IMR-90 (cell line): ENCODE results near the gene CCP110. TPM values are rescaled to one million over a fixed set of nuclear protein-coding genes. Genes with fewer than 3 reads are reported as not detected.

Experiments used
- ATAC-seq: fragments of 200-7000 bp; cut with Tn5 transposase; 2 replicates; pipeline ENCODE4 v1.9.1; 2020; ENCODE audit warnings: low read depth, mild to moderate bottlenecking, moderate library complexity
- BruUV-seq: library from RNA; stranded (reverse); fragments of 400-500 nt; replicated peaks from 2 replicates; lab custom pipeline; 2021; lab: Mats Ljungman, UMichigan
- CTCF ChIA-PET: fragments of 300-600 bp; formaldehyde crosslinking; extraction: SDS; loops from one replicate; lab custom pipeline; 2021; ENCODE audit warnings: antibody characterized with exemption; lab: Yijun Ruan, JAX
- POLR2A ChIA-PET: fragments of 300-600 bp; sonication (Branson Sonifier 250); formaldehyde crosslinking; loops from one replicate; lab custom pipeline; 2022; ENCODE audit warnings: antibody characterized with exemption; ENCODE audit not compliant: unreplicated experiment; lab: Charles Lee
- DNase-seq: peaks from one replicate; pipeline ENCODE4 v3.0.0; 2013
- H2AFZ ChIP-seq: replicated peaks from 2 replicates; pipeline ENCODE3; 2013; ENCODE audit warnings: low read length, mild to moderate bottlenecking; ENCODE audit not compliant: poor library complexity
- H2AK5ac ChIP-seq: 2 replicates; pipeline ENCODE4 v1.6.1; 2013; ENCODE audit warnings: low read depth, low read length, inconsistent platforms
- H2AK9ac ChIP-seq: replicated peaks from 2 replicates; pipeline ENCODE3; 2013; ENCODE audit warnings: mild to moderate bottlenecking, low read depth, low read length, moderate library complexity; ENCODE audit not compliant: poor library complexity
- H2BK120ac ChIP-seq: 2 replicates; pipeline ENCODE4 v1.6.1; 2013; ENCODE audit warnings: low read depth, low read length, inconsistent platforms
- H2BK15ac ChIP-seq: 3 replicates; pipeline ENCODE4 v1.6.1; 2013; ENCODE audit warnings: low read depth, low read length, inconsistent platforms
- H2BK20ac ChIP-seq: 2 replicates; pipeline ENCODE4 v1.6.1; 2013; ENCODE audit warnings: low read depth, mild to moderate bottlenecking, inconsistent platforms, low read length, moderate library complexity
- H2BK5ac ChIP-seq: 2 replicates; pipeline ENCODE4 v1.6.1; 2013; ENCODE audit warnings: mild to moderate bottlenecking, low read depth, low read length, inconsistent platforms; ENCODE audit not compliant: poor library complexity, severe bottlenecking
- H3K14ac ChIP-seq: replicated peaks from 2 replicates; pipeline ENCODE4 v1.6.1; 2013; ENCODE audit warnings: low read depth, low read length, inconsistent platforms
- H3K18ac ChIP-seq: 2 replicates; pipeline ENCODE4 v1.6.1; 2013; ENCODE audit warnings: low read depth, low read length, control low read depth
- H3K23ac ChIP-seq: 2 replicates; pipeline ENCODE4 v1.6.1; 2013; ENCODE audit warnings: low read depth, low read length, inconsistent platforms
- H3K27ac ChIP-seq: 2 replicates; pipeline ENCODE4 v1.5.1; 2013; ENCODE audit warnings: mild to moderate bottlenecking, control low read depth, low read length; ENCODE audit not compliant: insufficient read depth
- H3K27me3 ChIP-seq: 2 replicates; pipeline ENCODE4 v1.6.1; 2013; ENCODE audit warnings: low read length; ENCODE audit not compliant: control insufficient read depth, insufficient read depth
- H3K36me3 ChIP-seq: 2 replicates; pipeline ENCODE4 v1.6.1; 2013; ENCODE audit warnings: low read length, mixed read lengths; ENCODE audit not compliant: control insufficient read depth, insufficient read depth
- H3K4ac ChIP-seq: 2 replicates; pipeline ENCODE4 v1.6.1; 2013; ENCODE audit warnings: low read depth, low read length, inconsistent platforms
- H3K4me1 ChIP-seq: 2 replicates; pipeline ENCODE4 v1.6.1; 2013; ENCODE audit warnings: low read length, mixed read lengths; ENCODE audit not compliant: control insufficient read depth, insufficient read depth
- H3K4me2 ChIP-seq: 2 replicates; pipeline ENCODE4 v1.6.1; 2013; ENCODE audit warnings: low read depth, mild to moderate bottlenecking, control low read depth, low read length, moderate library complexity
- H3K4me3 ChIP-seq: 2 replicates; pipeline ENCODE4 v1.5.1; 2013; ENCODE audit warnings: low read depth, mild to moderate bottlenecking, control low read depth, low read length, moderate library complexity; ENCODE audit not compliant: insufficient read depth
- H3K56ac ChIP-seq: 2 replicates; pipeline ENCODE4 v1.6.1; 2013; ENCODE audit warnings: low read length, inconsistent platforms; ENCODE audit not compliant: insufficient read depth; ENCODE audit errors: extremely low read depth
- H3K79me1 ChIP-seq, 2 experiments: 2 replicates each; pipeline ENCODE4 v1.6.1; 2013; ENCODE audit warnings: low read length in 2 of 2, inconsistent platforms in 1 of 2, low read depth in 1 of 2
- H3K9ac ChIP-seq: 2 replicates; pipeline ENCODE4 v1.6.1; 2013; ENCODE audit warnings: low read depth, low read length, control low read depth
- H3K9me1 ChIP-seq: 2 replicates; pipeline ENCODE4 v1.6.1; 2013; ENCODE audit warnings: low read length, inconsistent platforms; ENCODE audit not compliant: insufficient read depth
- H3K9me3 ChIP-seq: 2 replicates; pipeline ENCODE4 v1.6.1; 2013; ENCODE audit warnings: low read length; ENCODE audit not compliant: control insufficient read depth, insufficient read depth
- H4K20me1 ChIP-seq: 2 replicates; pipeline ENCODE4 v1.6.1; 2013; ENCODE audit warnings: low read length, inconsistent platforms; ENCODE audit not compliant: insufficient read depth
- H4K5ac ChIP-seq: 2 replicates; pipeline ENCODE4 v1.6.1; 2013; ENCODE audit warnings: mild to moderate bottlenecking, low read depth, low read length, control low read depth
- H4K8ac ChIP-seq, 2 experiments: 2 replicates each; pipeline ENCODE4 v1.6.1; 2013; ENCODE audit warnings: low read depth in 2 of 2, low read length in 2 of 2, control low read depth in 1 of 2, inconsistent platforms in 1 of 2
- H4K91ac ChIP-seq: 2 replicates; pipeline ENCODE4 v1.6.1; 2013; ENCODE audit warnings: low read depth, low read length, inconsistent platforms; ENCODE audit not compliant: insufficient read depth
- BHLHE40 ChIP-seq: fragments of 150-350 bp; IDR thresholded peaks from 2 replicates; pipeline ENCODE4 v1.6.1; 2016; ENCODE audit warnings: mild to moderate bottlenecking, low read depth, low read length
- CEBPB ChIP-seq: IDR thresholded peaks from 2 replicates; pipeline ENCODE4 v1.6.1; 2012; ENCODE audit warnings: low read depth, low read length, improper control_type of control experiment
- dilution Hi-C: fragments of 300-500 bp; cut with HindIII; formaldehyde crosslinking; loops from one replicate; pipeline ENCODE4 v1.14.3; 2018; ENCODE audit warnings: low sequenced_read_pairs; ENCODE audit not compliant: unreplicated experiment
- in situ Hi-C: fragments of 300-500 bp; cut with MboI; formaldehyde crosslinking; loops from 3 replicates; pipeline ENCODE4 v1.14.3; 2019; ENCODE audit warnings: low sequenced_read_pairs, inconsistent platforms, mixed read lengths
- intact Hi-C: fragments of 100-400 bp; cut with micrococcal nuclease; formaldehyde crosslinking; loops from 2 replicates; pipeline ENCODE4 v1.10.0; 2022
- polyA plus RNA-seq, 3 experiments: library from polyadenylated mRNA; depleted of rRNA; stranded (reverse); fragments of >200 nt; gene quantifications; 2 replicates each; pipeline ENCODE4 v1.2.3, GENCODE V29; 2012; ENCODE audit warnings: low replicate concordance in 1 of 3
- total RNA-seq: library from RNA; depleted of rRNA; stranded (reverse); fragments of >200 nt; gene quantifications from 2 replicates; pipeline ENCODE4 v1.2.3, GENCODE V29; 2012

CCP110 gene
- total and polyA plus RNA-seq, 2 of the 4 experiments (the other 2 are of a cell fraction): 4.7 to 7.7 TPM

GRCh38 chr16:19549673-19550072 lies 25.9 kb downstream of the CCP110 start:
- no peak overlapping the region for H2AK5ac ChIP-seq
- H4K8ac ChIP-seq: no peak overlapping the region
- no TSS peak for BruUV-seq
- H2BK5ac ChIP-seq: no peak overlapping the region
- H3K4me3 ChIP-seq: no peak overlapping the region
- no peaks in the 10 kb centered on the region for H4K20me1 ChIP-seq
- DNase-seq: no peak
- H3K9ac ChIP-seq: no peak overlapping the region
- H4K5ac ChIP-seq: no peak overlapping the region
- H3K9me1 ChIP-seq: no peaks in the 10 kb centered on the region
- TF ChIP-seq CEBPB (0 out of 2 replicates have a peak, but pooled peaks have one; percentile 4), BHLHE40 (no peak)
- H3K56ac ChIP-seq: no peak overlapping the region
- no peak overlapping the region for H3K4me2 ChIP-seq
- H2BK15ac ChIP-seq: no peak overlapping the region
- no peak overlapping the region for H4K91ac ChIP-seq
- H3K4ac ChIP-seq: no peak overlapping the region
- H2BK120ac ChIP-seq: no peak overlapping the region
- H3K23ac ChIP-seq: no peak overlapping the region
- H2AK9ac ChIP-seq: no peak overlapping the region
- H3K9me3 ChIP-seq: no peaks in the 10 kb centered on the region
- POLR2A ChIA-PET: no interaction called here
- in situ Hi-C loops (no loop called here), intact Hi-C loops (no loop called here), dilution Hi-C loops (no loop called here)
- no peak for ATAC-seq
- no peaks in the 10 kb centered on the region for H3K4me1 ChIP-seq
- H2BK20ac ChIP-seq: no peak overlapping the region
- no peak overlapping the region for H3K14ac ChIP-seq
- no peak overlapping the region for H3K18ac ChIP-seq
- no peaks in the 10 kb centered on the region; the same call in 1 of the 2 replicates for H3K36me3 ChIP-seq
- H3K79me1 ChIP-seq: 0 out of 4 replicates have a peak, but pooled peaks cover 0 to 4% of the 10 kb centered on the region in 2 experiments
- CTCF ChIA-PET: interaction anchor here (1.0 kb wide), 1 partner anchor 10 kb away, joined by 3 read pairs; no protein-coding TSS in a partner anchor
- no peak overlapping the region for H2AFZ ChIP-seq
- H3K27me3 ChIP-seq: no peaks in the 10 kb centered on the region
- no peak overlapping the region for H3K27ac ChIP-seq
